GM23338 (cell line): ENCODE measurements around the gene NBAS. TPM values are rescaled to one million over a fixed set of nuclear protein-coding genes. Genes with fewer than 3 reads are reported as not detected.

Experiments used
- ATAC-seq: fragments of 200-7000 bp; cut with Tn5 transposase; 3 replicates; pipeline ENCODE4 v1.9.1; 2020
- DNase-seq: peaks from one replicate; pipeline ENCODE4 v3.0.0-alpha.2; 2015; ENCODE audit warnings: low spot score
- H2AFZ ChIP-seq: fragments of 200-600 bp; sonication (generic); 2 replicates; pipeline ENCODE4 v1.8.0; 2016; ENCODE audit warnings: antibody characterized with exemption, mild to moderate bottlenecking, moderate library complexity
- H3F3A ChIP-seq: fragments of 200-600 bp; sonication (generic); replicated peaks from 2 replicates; pipeline ENCODE4 v1.8.0; 2017; ENCODE audit warnings: antibody characterized with exemption, mixed run types, low read depth
- H3K27ac ChIP-seq: fragments of 200-600 bp; sonication (generic); 2 replicates; pipeline ENCODE4 v1.6.1; 2016; ENCODE audit warnings: low read depth
- H3K27me3 ChIP-seq: fragments of 200-600 bp; sonication (generic); 2 replicates; pipeline ENCODE4 v1.8.0; 2016; ENCODE audit warnings: mild to moderate bottlenecking, mixed run types, moderate library complexity; ENCODE audit not compliant: insufficient read depth
- H3K36me3 ChIP-seq: fragments of 200-600 bp; sonication (generic); 2 replicates; pipeline ENCODE4 v1.8.0; 2016; ENCODE audit warnings: mild to moderate bottlenecking; ENCODE audit not compliant: insufficient read depth
- H3K4me1 ChIP-seq: fragments of 200-600 bp; sonication (generic); 2 replicates; pipeline ENCODE4 v1.8.0; 2016; ENCODE audit warnings: mild to moderate bottlenecking, moderate library complexity; ENCODE audit not compliant: insufficient read depth
- H3K4me2 ChIP-seq: fragments of 200-600 bp; sonication (generic); 2 replicates; pipeline ENCODE4 v1.7.1; 2017; ENCODE audit warnings: mixed run types
- H3K4me3 ChIP-seq: fragments of 200-600 bp; sonication (generic); 2 replicates; pipeline ENCODE4 v1.6.1; 2016; ENCODE audit warnings: mixed run types
- H3K79me2 ChIP-seq: fragments of 200-600 bp; sonication (generic); replicated peaks from 2 replicates; pipeline ENCODE4 v1.8.0; 2017; ENCODE audit warnings: mild to moderate bottlenecking; ENCODE audit not compliant: insufficient read depth
- H3K9me2 ChIP-seq: fragments of 200-600 bp; sonication (generic); 2 replicates; pipeline ENCODE4 v1.8.0; 2017; ENCODE audit not compliant: insufficient read depth
- H4K20me1 ChIP-seq: fragments of 200-600 bp; sonication (generic); replicated peaks from 2 replicates; pipeline ENCODE4 v1.8.0; 2017; ENCODE audit warnings: mild to moderate bottlenecking; ENCODE audit not compliant: insufficient read depth
- H3K27ac Mint-ChIP-seq: 2 replicates; pipeline ENCODE4 v1.8.0; 2020; ENCODE audit warnings: inconsistent platforms, mild to moderate bottlenecking, moderate library complexity, mixed read lengths
- H3K27me3 Mint-ChIP-seq: 3 replicates; pipeline ENCODE4 v1.8.0; 2022; ENCODE audit warnings: low read depth, mild to moderate bottlenecking, moderate library complexity, mixed read lengths, inconsistent platforms; ENCODE audit not compliant: insufficient read depth, poor library complexity
- H3K36me3 Mint-ChIP-seq: 3 replicates; pipeline ENCODE4 v1.8.0; 2021; ENCODE audit warnings: low read depth, mild to moderate bottlenecking, inconsistent platforms, moderate library complexity, mixed read lengths
- H3K4me1 Mint-ChIP-seq: 3 replicates; pipeline ENCODE4 v1.8.0; 2020; ENCODE audit warnings: mild to moderate bottlenecking, inconsistent platforms, mixed read lengths
- H3K4me3 Mint-ChIP-seq: 3 replicates; pipeline ENCODE4 v1.8.0; 2021; ENCODE audit warnings: moderate library complexity, mild to moderate bottlenecking, inconsistent platforms, mixed read lengths
- H3K9me3 Mint-ChIP-seq: 3 replicates; pipeline ENCODE4 v1.8.0; 2020; ENCODE audit warnings: moderate library complexity, mild to moderate bottlenecking, inconsistent platforms, mixed read lengths
- CTCF ChIP-seq, 2 experiments: fragments of 200-600 bp in 1 of 2; sonication (generic) in 1 of 2; conservative IDR thresholded peaks; 2 replicates each; pipeline versions ENCODE4 v1.5.1 to v1.6.1; 2016 to 2017; ENCODE audit warnings: antibody characterized with exemption in 2 of 2, low read depth in 2 of 2, mild to moderate bottlenecking in 2 of 2, moderate library complexity in 1 of 2
- ETS1 ChIP-seq: IDR thresholded peaks from 2 replicates; pipeline ENCODE4 v1.6.1; 2016; ENCODE audit warnings: antibody characterized with exemption
- JUNB ChIP-seq: IDR thresholded peaks from one replicate; pipeline ENCODE4 v1.6.1; 2016; ENCODE audit warnings: antibody characterized with exemption; ENCODE audit not compliant: unreplicated experiment
- NANOG ChIP-seq: IDR thresholded peaks from 2 replicates; pipeline ENCODE4 v1.6.1; 2016; ENCODE audit warnings: antibody characterized with exemption, borderline replicate concordance
- polyA plus RNA-seq: library from polyadenylated mRNA; unstranded; fragments of >200 nt; fragmentation: Nextera tagmentation; extraction: Ambion mirVana; gene quantifications from 2 replicates; pipeline ENCODE4 v1.2.1, GENCODE V29; 2016
- total RNA-seq: library from RNA; depleted of rRNA; stranded (reverse); fragments of >200 nt; shearing (Covaris generic); gene quantifications from 2 replicates; pipeline ENCODE4 v1.2.3, GENCODE V29; 2014
- TF ChIP-seq, protein P1 (sequence below): IDR thresholded peaks from one replicate; pipeline ENCODE4 v1.6.1; 2018; ENCODE audit warnings: antibody characterized with exemption; ENCODE audit not compliant: unreplicated experiment

Gene NBAS
- total and polyA plus RNA-seq, 2 experiments from 2014 or later = 24.8 to 38.9 TPM

- no peak for TF ChIP-seq CTCF (conservative IDR thresholded peaks at IDR 0.05; ENCODE audit: low read depth in 2 of 2)
- no peak for TF ChIP-seq NANOG
- TF ChIP-seq ETS1 = no peak
Measured at GRCh38 chr2:15355386-15355785, 205.7 kb downstream of the NBAS start (continued).

- no peaks in the 10 kb centered on the region for H3K9me3 Mint-ChIP-seq
- Histone ChIP-seq H3K27ac (no peak overlapping the region), H3K9me2 (no peaks in the 10 kb centered on the region), H3K79me2 (no peaks in the 10 kb centered on the region), H3K4me2 (no peak overlapping the region), H3K4me1 (peaks cover 3% of the 10 kb centered on the region; the same call in 1 of the 2 replicates), H3K36me3 (no peaks in the 10 kb centered on the region), H4K20me1 (no peaks in the 10 kb centered on the region), H3F3A (no peaks in the 10 kb centered on the region), H3K27me3 (no peaks in the 10 kb centered on the region), H3K4me3 (no peak overlapping the region), H2AFZ (no peak overlapping the region)
- TF ChIP-seq NANOG (no peak), JUNB (no peak), CTCF (conservative IDR thresholded peaks at IDR 0.05; ENCODE audit: low read depth in 2 of 2) (no peak)
- TF ChIP-seq, protein P1, sequence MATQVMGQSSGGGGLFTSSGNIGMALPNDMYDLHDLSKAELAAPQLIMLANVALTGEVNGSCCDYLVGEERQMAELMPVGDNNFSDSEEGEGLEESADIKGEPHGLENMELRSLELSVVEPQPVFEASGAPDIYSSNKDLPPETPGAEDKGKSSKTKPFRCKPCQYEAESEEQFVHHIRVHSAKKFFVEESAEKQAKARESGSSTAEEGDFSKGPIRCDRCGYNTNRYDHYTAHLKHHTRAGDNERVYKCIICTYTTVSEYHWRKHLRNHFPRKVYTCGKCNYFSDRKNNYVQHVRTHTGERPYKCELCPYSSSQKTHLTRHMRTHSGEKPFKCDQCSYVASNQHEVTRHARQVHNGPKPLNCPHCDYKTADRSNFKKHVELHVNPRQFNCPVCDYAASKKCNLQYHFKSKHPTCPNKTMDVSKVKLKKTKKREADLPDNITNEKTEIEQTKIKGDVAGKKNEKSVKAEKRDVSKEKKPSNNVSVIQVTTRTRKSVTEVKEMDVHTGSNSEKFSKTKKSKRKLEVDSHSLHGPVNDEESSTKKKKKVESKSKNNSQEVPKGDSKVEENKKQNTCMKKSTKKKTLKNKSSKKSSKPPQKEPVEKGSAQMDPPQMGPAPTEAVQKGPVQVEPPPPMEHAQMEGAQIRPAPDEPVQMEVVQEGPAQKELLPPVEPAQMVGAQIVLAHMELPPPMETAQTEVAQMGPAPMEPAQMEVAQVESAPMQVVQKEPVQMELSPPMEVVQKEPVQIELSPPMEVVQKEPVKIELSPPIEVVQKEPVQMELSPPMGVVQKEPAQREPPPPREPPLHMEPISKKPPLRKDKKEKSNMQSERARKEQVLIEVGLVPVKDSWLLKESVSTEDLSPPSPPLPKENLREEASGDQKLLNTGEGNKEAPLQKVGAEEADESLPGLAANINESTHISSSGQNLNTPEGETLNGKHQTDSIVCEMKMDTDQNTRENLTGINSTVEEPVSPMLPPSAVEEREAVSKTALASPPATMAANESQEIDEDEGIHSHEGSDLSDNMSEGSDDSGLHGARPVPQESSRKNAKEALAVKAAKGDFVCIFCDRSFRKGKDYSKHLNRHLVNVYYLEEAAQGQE = no peak
- ATAC-seq = no peak
- peak overlapping the region; percentile 34 for H3K27ac Mint-ChIP-seq
- H3K4me3 Mint-ChIP-seq = no peak overlapping the region
- H3K27me3 Mint-ChIP-seq = peaks cover 2% of the 10 kb centered on the region
- peaks cover 25% of the 10 kb centered on the region for H3K36me3 Mint-ChIP-seq
- peaks cover 36% of the 10 kb centered on the region for H3K4me1 Mint-ChIP-seq
- DNase-seq = no peak
Measured at GRCh38 chr2:15354596-15355366, 206.4 kb downstream of the NBAS start.
